Measurements from ENCODE around the gene CDC42BPB. TPM values are rescaled to one million over a fixed set of nuclear protein-coding genes. Genes with fewer than 3 reads are reported as not detected.
A peak's percentile ranks its signal among the peaks of the same experiment; 100 is the strongest.

Gene CDC42BPB
- total RNA-seq, 1 experiment from 2014 or later: 96.9 TPM

DNA sequence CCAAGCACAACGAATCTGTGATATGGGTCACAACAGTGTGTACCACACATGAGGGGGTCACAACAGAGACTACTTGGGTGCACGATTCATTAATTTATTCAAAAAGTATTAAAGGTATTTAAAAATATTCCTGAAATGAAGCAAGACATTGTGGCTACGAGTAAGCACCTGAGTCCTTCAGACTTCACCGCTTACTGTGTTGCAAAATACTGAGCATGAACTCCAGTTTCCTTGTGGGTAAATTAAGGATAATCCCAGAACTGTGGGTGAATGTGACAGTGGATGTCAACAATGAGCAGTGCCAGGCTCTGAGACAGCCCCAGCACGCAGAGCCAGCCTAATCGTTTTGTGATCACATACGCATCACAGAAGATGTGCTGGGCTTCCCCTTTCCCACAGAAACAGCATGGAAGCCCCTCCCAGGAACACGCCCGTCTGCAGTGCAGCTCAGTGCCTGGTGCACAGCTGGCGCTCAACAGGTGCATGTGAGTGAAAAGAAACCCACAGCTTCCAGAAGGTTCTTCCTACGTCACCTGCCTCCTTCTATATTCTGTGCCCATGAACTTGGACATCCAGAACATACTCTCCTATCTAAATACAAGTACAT is 29.1 kb downstream of the CDC42BPB start:
- Mint-ChIP-seq H3K9me3 (peaks cover 13% of the 10 kb centered on the region), H3K4me1 (peaks cover 18% of the 10 kb centered on the region), H3K36me3 (peaks cover 13% of the 10 kb centered on the region), H3K4me3 (no peak overlapping the region), H3K27ac (no peak overlapping the region), H3K27me3 (ENCODE audit: low read depth) (no peaks in the 10 kb centered on the region)
- DNase-seq (ENCODE audit: low spot score) (no peak), ATAC-seq (peak; percentile 36; the same call in 1 of the 2 replicates)
- CTCF ChIA-PET: no interaction called here
- TF ChIP-seq USF1 (CRISPR knock-in tag; IDR thresholded peaks at IDR 0.05): no peak
- no peak for TF ChIP-seq ZNF416 (CRISPR knock-in tag; IDR thresholded peaks at IDR 0.05)
- TF ChIP-seq TEAD1 (CRISPR knock-in tag; IDR thresholded peaks at IDR 0.05): no peak
- TF ChIP-seq NFATC4 (CRISPR knock-in tag; IDR thresholded peaks at IDR 0.05): no peak
- TF ChIP-seq, protein P1, sequence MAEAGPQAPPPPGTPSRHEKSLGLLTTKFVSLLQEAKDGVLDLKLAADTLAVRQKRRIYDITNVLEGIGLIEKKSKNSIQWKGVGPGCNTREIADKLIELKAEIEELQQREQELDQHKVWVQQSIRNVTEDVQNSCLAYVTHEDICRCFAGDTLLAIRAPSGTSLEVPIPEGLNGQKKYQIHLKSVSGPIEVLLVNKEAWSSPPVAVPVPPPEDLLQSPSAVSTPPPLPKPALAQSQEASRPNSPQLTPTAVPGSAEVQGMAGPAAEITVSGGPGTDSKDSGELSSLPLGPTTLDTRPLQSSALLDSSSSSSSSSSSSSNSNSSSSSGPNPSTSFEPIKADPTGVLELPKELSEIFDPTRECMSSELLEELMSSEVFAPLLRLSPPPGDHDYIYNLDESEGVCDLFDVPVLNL (CRISPR knock-in tag; IDR thresholded peaks at IDR 0.05; ENCODE audit: borderline replicate concordance, low read depth): no peak
- TF ChIP-seq ZNF425 (CRISPR knock-in tag; conservative IDR thresholded peaks at IDR 0.05): no peak
- no peak for TF ChIP-seq NFE2L1 (CRISPR knock-in tag; IDR thresholded peaks at IDR 0.05)
- TF ChIP-seq, protein P2, sequence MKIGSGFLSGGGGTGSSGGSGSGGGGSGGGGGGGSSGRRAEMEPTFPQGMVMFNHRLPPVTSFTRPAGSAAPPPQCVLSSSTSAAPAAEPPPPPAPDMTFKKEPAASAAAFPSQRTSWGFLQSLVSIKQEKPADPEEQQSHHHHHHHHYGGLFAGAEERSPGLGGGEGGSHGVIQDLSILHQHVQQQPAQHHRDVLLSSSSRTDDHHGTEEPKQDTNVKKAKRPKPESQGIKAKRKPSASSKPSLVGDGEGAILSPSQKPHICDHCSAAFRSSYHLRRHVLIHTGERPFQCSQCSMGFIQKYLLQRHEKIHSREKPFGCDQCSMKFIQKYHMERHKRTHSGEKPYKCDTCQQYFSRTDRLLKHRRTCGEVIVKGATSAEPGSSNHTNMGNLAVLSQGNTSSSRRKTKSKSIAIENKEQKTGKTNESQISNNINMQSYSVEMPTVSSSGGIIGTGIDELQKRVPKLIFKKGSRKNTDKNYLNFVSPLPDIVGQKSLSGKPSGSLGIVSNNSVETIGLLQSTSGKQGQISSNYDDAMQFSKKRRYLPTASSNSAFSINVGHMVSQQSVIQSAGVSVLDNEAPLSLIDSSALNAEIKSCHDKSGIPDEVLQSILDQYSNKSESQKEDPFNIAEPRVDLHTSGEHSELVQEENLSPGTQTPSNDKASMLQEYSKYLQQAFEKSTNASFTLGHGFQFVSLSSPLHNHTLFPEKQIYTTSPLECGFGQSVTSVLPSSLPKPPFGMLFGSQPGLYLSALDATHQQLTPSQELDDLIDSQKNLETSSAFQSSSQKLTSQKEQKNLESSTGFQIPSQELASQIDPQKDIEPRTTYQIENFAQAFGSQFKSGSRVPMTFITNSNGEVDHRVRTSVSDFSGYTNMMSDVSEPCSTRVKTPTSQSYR (CRISPR knock-in tag; IDR thresholded peaks at IDR 0.05): no peak
- TF ChIP-seq, protein P3, sequence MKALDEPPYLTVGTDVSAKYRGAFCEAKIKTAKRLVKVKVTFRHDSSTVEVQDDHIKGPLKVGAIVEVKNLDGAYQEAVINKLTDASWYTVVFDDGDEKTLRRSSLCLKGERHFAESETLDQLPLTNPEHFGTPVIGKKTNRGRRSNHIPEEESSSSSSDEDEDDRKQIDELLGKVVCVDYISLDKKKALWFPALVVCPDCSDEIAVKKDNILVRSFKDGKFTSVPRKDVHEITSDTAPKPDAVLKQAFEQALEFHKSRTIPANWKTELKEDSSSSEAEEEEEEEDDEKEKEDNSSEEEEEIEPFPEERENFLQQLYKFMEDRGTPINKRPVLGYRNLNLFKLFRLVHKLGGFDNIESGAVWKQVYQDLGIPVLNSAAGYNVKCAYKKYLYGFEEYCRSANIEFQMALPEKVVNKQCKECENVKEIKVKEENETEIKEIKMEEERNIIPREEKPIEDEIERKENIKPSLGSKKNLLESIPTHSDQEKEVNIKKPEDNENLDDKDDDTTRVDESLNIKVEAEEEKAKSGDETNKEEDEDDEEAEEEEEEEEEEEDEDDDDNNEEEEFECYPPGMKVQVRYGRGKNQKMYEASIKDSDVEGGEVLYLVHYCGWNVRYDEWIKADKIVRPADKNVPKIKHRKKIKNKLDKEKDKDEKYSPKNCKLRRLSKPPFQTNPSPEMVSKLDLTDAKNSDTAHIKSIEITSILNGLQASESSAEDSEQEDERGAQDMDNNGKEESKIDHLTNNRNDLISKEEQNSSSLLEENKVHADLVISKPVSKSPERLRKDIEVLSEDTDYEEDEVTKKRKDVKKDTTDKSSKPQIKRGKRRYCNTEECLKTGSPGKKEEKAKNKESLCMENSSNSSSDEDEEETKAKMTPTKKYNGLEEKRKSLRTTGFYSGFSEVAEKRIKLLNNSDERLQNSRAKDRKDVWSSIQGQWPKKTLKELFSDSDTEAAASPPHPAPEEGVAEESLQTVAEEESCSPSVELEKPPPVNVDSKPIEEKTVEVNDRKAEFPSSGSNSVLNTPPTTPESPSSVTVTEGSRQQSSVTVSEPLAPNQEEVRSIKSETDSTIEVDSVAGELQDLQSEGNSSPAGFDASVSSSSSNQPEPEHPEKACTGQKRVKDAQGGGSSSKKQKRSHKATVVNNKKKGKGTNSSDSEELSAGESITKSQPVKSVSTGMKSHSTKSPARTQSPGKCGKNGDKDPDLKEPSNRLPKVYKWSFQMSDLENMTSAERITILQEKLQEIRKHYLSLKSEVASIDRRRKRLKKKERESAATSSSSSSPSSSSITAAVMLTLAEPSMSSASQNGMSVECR (CRISPR knock-in tag; IDR thresholded peaks at IDR 0.05; ENCODE audit: borderline replicate concordance): no peak
- POLR2A ChIA-PET: no interaction called here

- DNase-seq (ENCODE audit: low spot score) (no peak), ATAC-seq (no peak)
- peaks cover 13% of the 10 kb centered on the region for H3K36me3 Mint-ChIP-seq
- POLR2A ChIA-PET: no interaction called here
- H3K9me3 Mint-ChIP-seq: peaks cover 13% of the 10 kb centered on the region
- peaks cover 24% of the 10 kb centered on the region for H3K4me1 Mint-ChIP-seq
- H3K27ac Mint-ChIP-seq: no peak overlapping the region
- no peak overlapping the region for H3K4me3 Mint-ChIP-seq
- CTCF ChIA-PET: no interaction called here
- no peaks in the 10 kb centered on the region for H3K27me3 Mint-ChIP-seq (ENCODE audit: low read depth)
- no peak for TF ChIP-seq ZNF423 (CRISPR knock-in tag; IDR thresholded peaks at IDR 0.05)
- no peak for TF ChIP-seq PRRX2 (CRISPR knock-in tag; IDR thresholded peaks at IDR 0.05)
- TF ChIP-seq, protein P4, sequence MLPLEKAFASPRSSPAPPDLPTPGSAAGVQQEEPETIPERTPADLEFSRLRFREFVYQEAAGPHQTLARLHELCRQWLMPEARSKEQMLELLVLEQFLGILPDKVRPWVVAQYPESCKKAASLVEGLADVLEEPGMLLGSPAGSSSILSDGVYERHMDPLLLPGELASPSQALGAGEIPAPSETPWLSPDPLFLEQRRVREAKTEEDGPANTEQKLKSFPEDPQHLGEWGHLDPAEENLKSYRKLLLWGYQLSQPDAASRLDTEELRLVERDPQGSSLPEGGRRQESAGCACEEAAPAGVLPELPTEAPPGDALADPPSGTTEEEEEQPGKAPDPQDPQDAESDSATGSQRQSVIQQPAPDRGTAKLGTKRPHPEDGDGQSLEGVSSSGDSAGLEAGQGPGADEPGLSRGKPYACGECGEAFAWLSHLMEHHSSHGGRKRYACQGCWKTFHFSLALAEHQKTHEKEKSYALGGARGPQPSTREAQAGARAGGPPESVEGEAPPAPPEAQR (CRISPR knock-in tag; IDR thresholded peaks at IDR 0.05): no peak
- no peak for TF ChIP-seq CREM (CRISPR knock-in tag; IDR thresholded peaks at IDR 0.05)
- no peak for TF ChIP-seq ESRRA (CRISPR knock-in tag; IDR thresholded peaks at IDR 0.05; ENCODE audit: borderline replicate concordance)
- TF ChIP-seq ZNF425 (CRISPR knock-in tag; conservative IDR thresholded peaks at IDR 0.05): no peak
- TF ChIP-seq ZBTB43 (CRISPR knock-in tag; IDR thresholded peaks at IDR 0.05): no peak
- TF ChIP-seq, protein P5, sequence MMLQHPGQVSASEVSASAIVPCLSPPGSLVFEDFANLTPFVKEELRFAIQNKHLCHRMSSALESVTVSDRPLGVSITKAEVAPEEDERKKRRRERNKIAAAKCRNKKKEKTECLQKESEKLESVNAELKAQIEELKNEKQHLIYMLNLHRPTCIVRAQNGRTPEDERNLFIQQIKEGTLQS (CRISPR knock-in tag; conservative IDR thresholded peaks at IDR 0.05): no peak
- TF ChIP-seq SMAD4 (CRISPR knock-in tag; IDR thresholded peaks at IDR 0.05): no peak
Observed at GRCh38 chr14:103027451-103027850, 29.9 kb downstream of the CDC42BPB start.

All from WTC11 (cell line).